Measurements from ENCODE around the gene MTCL1. TPM values are rescaled to one million over a fixed set of nuclear protein-coding genes. Genes with fewer than 3 reads are reported as not detected.

MTCL1 gene
- polyA plus RNA-seq, 2 donors = 4.4 to 6.5 TPM

DNA sequence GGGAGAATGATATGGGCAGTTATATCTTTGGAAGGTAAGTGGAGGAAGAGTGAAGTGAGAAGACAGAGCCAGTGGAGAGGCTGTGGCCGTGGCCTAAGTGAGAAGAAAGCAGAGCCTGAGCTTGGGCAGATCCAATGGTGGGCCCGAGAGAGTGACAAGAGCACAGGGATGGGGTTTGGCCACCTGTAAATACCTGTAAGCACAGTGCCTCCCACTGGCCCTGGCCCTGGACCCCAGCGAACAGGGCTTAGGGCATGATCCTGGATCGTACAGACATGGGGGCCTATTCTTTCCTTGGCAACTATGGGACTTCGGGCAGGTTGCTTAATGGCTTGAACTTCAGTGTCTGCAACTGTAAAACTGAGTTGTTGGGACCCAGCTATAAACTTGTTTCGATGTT lies 44.1 kb downstream of the MTCL1 start:
- Histone ChIP-seq H3K9me3 (ENCODE audit: control insufficient read depth in 2 of 2, insufficient read depth in 1 of 2, low read depth in 1 of 2, low read length in 1 of 2) (no peaks in the 10 kb centered on the region), H3K27me3 (ENCODE audit: control insufficient read depth in 1 of 2, insufficient read depth in 2 of 2, low read length in 2 of 2) (no peaks in the 10 kb centered on the region), H3K27ac (ENCODE audit: low read depth in 2 of 2, low read length in 1 of 2) (peak overlapping the region in 1 of 2 donors; percentile 34), H3K4me1 (ENCODE audit: control insufficient read depth in 2 of 2, insufficient read depth in 2 of 2, low read length in 1 of 2) (peaks cover 2% of the 10 kb centered on the region in 2 donors), H3K4me3 (ENCODE audit: low read depth in 1 of 2, low read length in 2 of 2) (no peak overlapping the region), H3K36me3 (ENCODE audit: control insufficient read depth in 2 of 2, insufficient read depth in 2 of 2, low read length in 1 of 2) (no peaks in the 10 kb centered on the region)
- WGBS, 2 donors = 95 to 96% methylated on average over 6 of the region's 6 CpGs

- H3K27me3 ChIP-seq (ENCODE audit: control insufficient read depth in 1 of 2, insufficient read depth in 2 of 2, low read length in 2 of 2) = no peaks in the 10 kb centered on the region
- peaks cover 2% of the 10 kb centered on the region in 2 donors for H3K4me1 ChIP-seq (ENCODE audit: control insufficient read depth in 2 of 2, insufficient read depth in 2 of 2, low read length in 1 of 2)
- no peaks in the 10 kb centered on the region for H3K9me3 ChIP-seq (ENCODE audit: control insufficient read depth in 2 of 2, insufficient read depth in 1 of 2, low read depth in 1 of 2, low read length in 1 of 2)
- WGBS, 2 donors = 54 to 74% methylated on average over 8 of the region's 8 CpGs
- no peak overlapping the region for H3K4me3 ChIP-seq (ENCODE audit: low read depth in 1 of 2, low read length in 2 of 2)
- peak overlapping the region; percentile 25 to 82 for H3K27ac ChIP-seq (ENCODE audit: low read depth in 2 of 2, low read length in 1 of 2)
- no peaks in the 10 kb centered on the region for H3K36me3 ChIP-seq (ENCODE audit: control insufficient read depth in 2 of 2, insufficient read depth in 2 of 2, low read length in 1 of 2)
Measured at GRCh38 chr18:8750954-8751415, 45.6 kb downstream of the MTCL1 start.

- Histone ChIP-seq H3K27me3 (ENCODE audit: control insufficient read depth in 1 of 2, insufficient read depth in 2 of 2, low read length in 2 of 2) (no peaks in the 10 kb centered on the region), H3K27ac (ENCODE audit: low read depth in 2 of 2, low read length in 1 of 2) (peak overlapping the region; percentile 52 to 76), H3K36me3 (ENCODE audit: control insufficient read depth in 2 of 2, insufficient read depth in 2 of 2, low read length in 1 of 2) (peaks cover 0 to under 1% of the 10 kb centered on the region in 2 donors), H3K9me3 (ENCODE audit: control insufficient read depth in 2 of 2, insufficient read depth in 1 of 2, low read depth in 1 of 2, low read length in 1 of 2) (no peaks in the 10 kb centered on the region), H3K4me3 (ENCODE audit: low read depth in 1 of 2, low read length in 2 of 2) (no peak overlapping the region), H3K4me1 (ENCODE audit: control insufficient read depth in 2 of 2, insufficient read depth in 2 of 2, low read length in 1 of 2) (peaks cover 2 to 3% of the 10 kb centered on the region in 2 donors)
- 46 to 59% methylated on average over 9 of the region's 9 CpGs for WGBS, 2 donors
Measured at GRCh38 chr18:8751692-8752091, 46.3 kb downstream of the MTCL1 start.

DNA sequence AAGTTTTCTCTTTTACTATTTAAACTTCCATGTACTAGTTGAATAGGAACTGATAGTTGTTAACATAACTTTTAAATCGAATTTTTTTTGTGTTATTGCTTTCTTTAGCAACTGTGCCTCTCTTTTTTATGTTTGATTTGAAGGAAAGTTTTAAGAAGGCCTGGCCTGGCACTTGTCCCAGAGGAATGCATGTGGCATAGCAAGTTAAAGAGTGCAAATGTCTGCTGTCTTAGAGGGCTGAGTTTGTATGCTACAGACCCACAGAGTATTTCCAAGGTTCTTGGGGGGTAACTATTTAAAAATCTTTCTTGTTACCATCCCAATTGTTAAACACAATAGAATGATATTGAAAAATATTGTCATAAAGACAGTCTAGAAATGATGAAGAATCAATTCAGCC lies 47.0 kb downstream of the MTCL1 start:
- Histone ChIP-seq H3K4me1 (ENCODE audit: control insufficient read depth in 2 of 2, insufficient read depth in 2 of 2, low read length in 1 of 2) (peaks cover 2 to 5% of the 10 kb centered on the region in 2 donors), H3K27ac (ENCODE audit: low read depth in 2 of 2, low read length in 1 of 2) (no peak overlapping the region), H3K27me3 (ENCODE audit: control insufficient read depth in 1 of 2, insufficient read depth in 2 of 2, low read length in 2 of 2) (no peaks in the 10 kb centered on the region), H3K36me3 (ENCODE audit: control insufficient read depth in 2 of 2, insufficient read depth in 2 of 2, low read length in 1 of 2) (peaks cover 0 to 3% of the 10 kb centered on the region in 2 donors), H3K4me3 (ENCODE audit: low read depth in 1 of 2, low read length in 2 of 2) (no peak overlapping the region), H3K9me3 (ENCODE audit: control insufficient read depth in 2 of 2, insufficient read depth in 1 of 2, low read depth in 1 of 2, low read length in 1 of 2) (no peaks in the 10 kb centered on the region)
- 20 to 31% methylated on average over 1 of the region's 1 CpG for WGBS, 2 donors

GRCh38 chr18:8754995-8755960 lies 49.9 kb downstream of the MTCL1 start:
- H3K27ac ChIP-seq (ENCODE audit: low read depth in 2 of 2, low read length in 1 of 2) = no peak overlapping the region
- no peaks in the 10 kb centered on the region for H3K9me3 ChIP-seq (ENCODE audit: control insufficient read depth in 2 of 2, insufficient read depth in 1 of 2, low read depth in 1 of 2, low read length in 1 of 2)
- H3K36me3 ChIP-seq (ENCODE audit: control insufficient read depth in 2 of 2, insufficient read depth in 2 of 2, low read length in 1 of 2) = peaks cover 0 to 3% of the 10 kb centered on the region in 2 donors
- no peak overlapping the region for H3K4me3 ChIP-seq (ENCODE audit: low read depth in 1 of 2, low read length in 2 of 2)
- WGBS, 2 donors = 78 to 88% methylated on average over 20 of the region's 20 CpGs
- peaks cover under 1 to 4% of the 10 kb centered on the region in 2 donors for H3K4me1 ChIP-seq (ENCODE audit: control insufficient read depth in 2 of 2, insufficient read depth in 2 of 2, low read length in 1 of 2)
- no peaks in the 10 kb centered on the region for H3K27me3 ChIP-seq (ENCODE audit: control insufficient read depth in 1 of 2, insufficient read depth in 2 of 2, low read length in 2 of 2)

DNA sequence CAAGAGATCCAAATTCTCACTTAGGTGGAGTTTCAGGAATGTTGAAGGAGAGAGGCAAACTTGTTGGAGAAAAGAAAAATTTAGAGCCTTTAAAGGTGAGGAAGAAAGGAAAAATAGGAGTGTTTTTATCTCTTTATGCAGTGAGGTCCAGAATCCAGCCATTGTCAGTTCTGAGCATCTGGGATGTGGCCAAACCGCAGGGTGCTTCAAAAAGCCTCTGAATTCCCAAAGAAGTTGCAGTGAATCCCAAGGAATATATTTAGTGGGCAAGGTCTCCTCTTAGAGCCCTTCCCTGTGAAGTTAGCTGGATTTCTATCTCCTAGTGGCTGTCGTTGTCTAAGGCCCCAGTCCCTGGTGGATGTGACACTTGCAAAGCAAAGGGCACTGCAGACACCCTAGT lies 51.2 kb downstream of the MTCL1 start:
- H3K27me3 ChIP-seq (ENCODE audit: control insufficient read depth in 1 of 2, insufficient read depth in 2 of 2, low read length in 2 of 2) = no peaks in the 10 kb centered on the region
- no peak overlapping the region for H3K4me3 ChIP-seq (ENCODE audit: low read depth in 1 of 2, low read length in 2 of 2)
- H3K27ac ChIP-seq (ENCODE audit: low read depth in 2 of 2, low read length in 1 of 2) = no peak overlapping the region
- H3K36me3 ChIP-seq (ENCODE audit: control insufficient read depth in 2 of 2, insufficient read depth in 2 of 2, low read length in 1 of 2) = peaks cover 0 to 3% of the 10 kb centered on the region in 2 donors
- H3K9me3 ChIP-seq (ENCODE audit: control insufficient read depth in 2 of 2, insufficient read depth in 1 of 2, low read depth in 1 of 2, low read length in 1 of 2) = no peaks in the 10 kb centered on the region
- WGBS, 2 donors = 85% methylated on average over 2 of the region's 2 CpGs
- H3K4me1 ChIP-seq (ENCODE audit: control insufficient read depth in 2 of 2, insufficient read depth in 2 of 2, low read length in 1 of 2) = peaks cover 0 to 3% of the 10 kb centered on the region in 2 donors

- Histone ChIP-seq H3K27ac (ENCODE audit: low read depth in 2 of 2, low read length in 1 of 2) (no peak overlapping the region), H3K27me3 (ENCODE audit: control insufficient read depth in 1 of 2, insufficient read depth in 2 of 2, low read length in 2 of 2) (no peaks in the 10 kb centered on the region), H3K4me3 (ENCODE audit: low read depth in 1 of 2, low read length in 2 of 2) (no peak overlapping the region), H3K9me3 (ENCODE audit: control insufficient read depth in 2 of 2, insufficient read depth in 1 of 2, low read depth in 1 of 2, low read length in 1 of 2) (no peaks in the 10 kb centered on the region), H3K4me1 (ENCODE audit: control insufficient read depth in 2 of 2, insufficient read depth in 2 of 2, low read length in 1 of 2) (peaks cover 0 to 3% of the 10 kb centered on the region in 2 donors), H3K36me3 (ENCODE audit: control insufficient read depth in 2 of 2, insufficient read depth in 2 of 2, low read length in 1 of 2) (peaks cover 3% of the 10 kb centered on the region in 2 donors)
- 50 to 56% methylated on average over 7 of the region's 7 CpGs for WGBS, 2 donors
Measured at GRCh38 chr18:8757396-8757997, 52.1 kb downstream of the MTCL1 start.

DNA sequence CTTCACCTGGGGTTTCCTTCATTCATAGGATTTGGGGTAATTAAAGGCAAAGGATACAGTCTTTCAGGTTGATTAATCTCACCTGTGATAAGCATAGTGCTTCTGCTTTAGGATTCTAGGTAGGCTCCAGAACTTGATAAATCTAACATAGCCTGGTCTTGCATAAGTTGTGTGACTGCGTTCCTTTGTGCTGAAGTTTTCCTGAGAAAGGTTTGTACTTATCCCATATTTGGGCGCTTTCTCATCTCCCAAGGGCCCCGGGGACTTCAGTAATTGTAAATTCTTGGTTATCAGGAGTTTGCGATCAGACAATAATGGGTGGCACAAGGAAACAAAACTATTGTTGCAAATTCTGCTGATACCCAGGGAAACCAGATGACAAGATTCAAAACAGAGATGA lies 53.1 kb downstream of the MTCL1 start:
- peaks cover 3 to 5% of the 10 kb centered on the region in 2 donors for H3K36me3 ChIP-seq (ENCODE audit: control insufficient read depth in 2 of 2, insufficient read depth in 2 of 2, low read length in 1 of 2)
- no peak overlapping the region for H3K27ac ChIP-seq (ENCODE audit: low read depth in 2 of 2, low read length in 1 of 2)
- peaks cover 0 to 3% of the 10 kb centered on the region in 2 donors for H3K4me1 ChIP-seq (ENCODE audit: control insufficient read depth in 2 of 2, insufficient read depth in 2 of 2, low read length in 1 of 2)
- H3K4me3 ChIP-seq (ENCODE audit: low read depth in 1 of 2, low read length in 2 of 2) = no peak overlapping the region
- H3K9me3 ChIP-seq (ENCODE audit: control insufficient read depth in 2 of 2, insufficient read depth in 1 of 2, low read depth in 1 of 2, low read length in 1 of 2) = no peaks in the 10 kb centered on the region
- 90 to 95% methylated on average over 4 of the region's 4 CpGs for WGBS, 2 donors
- no peaks in the 10 kb centered on the region for H3K27me3 ChIP-seq (ENCODE audit: control insufficient read depth in 1 of 2, insufficient read depth in 2 of 2, low read length in 2 of 2)

DNA sequence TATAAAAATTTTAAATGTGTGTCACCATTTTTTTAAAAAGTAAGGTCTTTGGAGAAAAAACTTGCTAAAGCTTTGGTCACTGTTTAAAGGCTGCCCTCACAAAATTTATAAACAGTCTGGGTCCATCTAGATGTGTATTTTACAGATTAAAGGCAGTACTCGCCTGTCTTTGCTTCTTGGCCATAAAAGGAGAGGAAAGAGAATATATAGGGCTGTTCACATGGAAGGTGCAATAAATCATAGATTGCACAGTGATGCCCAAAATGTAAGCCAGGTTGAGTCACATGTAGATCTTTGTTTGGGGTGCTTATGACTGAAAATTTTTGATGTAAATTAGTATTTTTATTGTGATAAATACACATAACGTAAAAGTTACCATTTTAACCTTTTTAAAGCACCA lies 55.6 kb downstream of the MTCL1 start:
- 94 to 96% methylated on average over 2 of the region's 2 CpGs for WGBS, 2 donors
- Histone ChIP-seq H3K9me3 (ENCODE audit: control insufficient read depth in 2 of 2, insufficient read depth in 1 of 2, low read depth in 1 of 2, low read length in 1 of 2) (no peaks in the 10 kb centered on the region), H3K27me3 (ENCODE audit: control insufficient read depth in 1 of 2, insufficient read depth in 2 of 2, low read length in 2 of 2) (no peaks in the 10 kb centered on the region), H3K27ac (ENCODE audit: low read depth in 2 of 2, low read length in 1 of 2) (no peak overlapping the region), H3K4me1 (ENCODE audit: control insufficient read depth in 2 of 2, insufficient read depth in 2 of 2, low read length in 1 of 2) (peaks cover 0 to 3% of the 10 kb centered on the region in 2 donors), H3K36me3 (ENCODE audit: control insufficient read depth in 2 of 2, insufficient read depth in 2 of 2, low read length in 1 of 2) (peaks cover 3 to 5% of the 10 kb centered on the region in 2 donors), H3K4me3 (ENCODE audit: low read depth in 1 of 2, low read length in 2 of 2) (no peak overlapping the region)

Measured in esophagus (tissue), 2 donors.